CD4-positive, alpha-beta T cell treated with Interleukin-4 for 4 hours (primary cell): ENCODE data around the gene GXYLT2.

Experiments
- DNase-seq: peaks from one replicate; pipeline ENCODE4 v3.0.0-alpha.2; 2020

The GXYLT2 gene

GRCh38 chr3:72887705-72888545, at the start of gene GXYLT2:
GXYLT2 (plus strand) TSS chr3:72888046; CDS start chr3:72888234, 188 bp downstream.
- DNase-seq, result no peak

- DNase-seq, result no peak
These were observed 48.8 kb upstream of the GXYLT2 start for GRCh38 chr3:72839057-72839456.

- DNase-seq, result no peak
These were observed 43.3 kb upstream of the GXYLT2 start for GRCh38 chr3:72844436-72844993.

- DNase-seq, result no peak
These were observed 41.7 kb upstream of the GXYLT2 start for GRCh38 chr3:72846166-72846565.

- no peak for DNase-seq
These were observed 40.6 kb upstream of the GXYLT2 start for GRCh38 chr3:72847282-72847681.

GRCh38 chr3:72847751-72848702, 39.8 kb upstream of the GXYLT2 start, which contains the start of gene SHQ1:
SHQ1 (minus strand) TSS chr3:72848445; CDS start chr3:72848340, 105 bp downstream.
- DNase-seq, result peak; percentile 92

- peak; percentile 38 for DNase-seq
These were observed 39.2 kb upstream of the GXYLT2 start for GRCh38 chr3:72848703-72849081.

- DNase-seq, result no peak
These were observed 32.8 kb upstream of the GXYLT2 start for GRCh38 chr3:72855001-72855400.

GRCh38 chr3:72860053-72860452, 27.8 kb upstream of the GXYLT2 start:
- DNase-seq, result no peak

GRCh38 chr3:72860846-72861245, 27.0 kb upstream of the GXYLT2 start:
- no peak for DNase-seq

- no peak for DNase-seq
These were observed 25.3 kb upstream of the GXYLT2 start for GRCh38 chr3:72862314-72863090.

- no peak for DNase-seq
These were observed 15.7 kb upstream of the GXYLT2 start for GRCh38 chr3:72872183-72872582.

- DNase-seq, result no peak
These were observed 522 bp upstream of the GXYLT2 start for GRCh38 chr3:72887343-72887704.

- DNase-seq, result no peak
These were observed 882 bp downstream of the GXYLT2 start for GRCh38 chr3:72888546-72889309.

- no peak for DNase-seq
These were observed 1.7 kb downstream of the GXYLT2 start for GRCh38 chr3:72889310-72890165.

GRCh38 chr3:72890166-72890925, 2.5 kb downstream of the GXYLT2 start:
- DNase-seq, result no peak

GRCh38 chr3:72891053-72891855, 3.4 kb downstream of the GXYLT2 start:
- DNase-seq, result no peak

GRCh38 chr3:72892081-72892775, 4.4 kb downstream of the GXYLT2 start:
- DNase-seq, result no peak
